ENCODE data around the gene OR51Q1.

OR51Q1 gene

GRCh38 chr11:5421811-5422210, at the start of gene OR51Q1:
Gene OR51Q1 (plus strand): TSS chr11:5422111. CDS start chr11:5422201, 90 bp downstream.
- no peak for DNase-seq

- no peak for DNase-seq
These were observed 41.1 kb upstream of the OR51Q1 start for GRCh38 chr11:5380740-5381342.

- DNase-seq: no peak
These were observed 38.3 kb upstream of the OR51Q1 start, which contains the start of gene OR51M1 for GRCh38 chr11:5383576-5383975. Gene OR51M1 (plus strand): TSS chr11:5383812. CDS start chr11:5389399, 5,587 bp downstream.

GRCh38 chr11:5384335-5384734, 37.6 kb upstream of the OR51Q1 start:
- DNase-seq: no peak

- DNase-seq: no peak
These were observed 31.7 kb upstream of the OR51Q1 start for GRCh38 chr11:5390210-5390609.

- no peak for DNase-seq
These were observed 27.8 kb upstream of the OR51Q1 start for GRCh38 chr11:5394091-5394490.

- no peak for DNase-seq
These were observed 23.0 kb upstream of the OR51Q1 start for GRCh38 chr11:5398936-5399335.

GRCh38 chr11:5405173-5405572, 16.7 kb upstream of the OR51Q1 start:
- DNase-seq: no peak

GRCh38 chr11:5420993-5421392, 918 bp upstream of the OR51Q1 start:
- no peak for DNase-seq

- no peak for DNase-seq
These were observed 1.2 kb downstream of the OR51Q1 start for GRCh38 chr11:5423131-5423530.

- no peak for DNase-seq
These were observed 19.5 kb downstream of the OR51Q1 start, which contains the start of gene OR51I1 for GRCh38 chr11:5441414-5441813. Gene OR51I1 (minus strand): TSS chr11:5441514. CDS start chr11:5441514, 0 bp downstream.

GRCh38 chr11:5443835-5444393, 22.0 kb downstream of the OR51Q1 start:
- no peak for DNase-seq

GRCh38 chr11:5449023-5449422, 27.1 kb downstream of the OR51Q1 start, which contains the start of gene OR51I2:
Gene OR51I2 (plus strand): TSS chr11:5449323. CDS start chr11:5453489, 4,166 bp downstream.
- no peak for DNase-seq

GRCh38 chr11:5449432-5449831, 27.5 kb downstream of the OR51Q1 start:
- no peak for DNase-seq

- no peak for DNase-seq
These were observed 39.2 kb downstream of the OR51Q1 start for GRCh38 chr11:5460983-5461621.

GRCh38 chr11:5467527-5467926, 45.6 kb downstream of the OR51Q1 start:
- DNase-seq: no peak

All from NCI-H2107 (cell line).